Natural killer cell (primary cell): ENCODE measurements around the gene EEF1AKMT1. TPM values are rescaled to one million over a fixed set of nuclear protein-coding genes. Genes with fewer than 3 reads are reported as not detected.
A peak's percentile ranks its signal among the peaks of the same experiment; 100 is the strongest.

Source experiments
- ATAC-seq, 3 donors: fragments of 150-1000 bp in 2 of 3; fragments of 200-7000 bp in 1 of 3; cut with Tn5 transposase; 1 replicate in 1 of 3; 2 replicates in 2 of 3; pipeline ENCODE4 v1.10.0; 2021; ENCODE audit warnings: mild to moderate bottlenecking in 2 of 3, moderate library complexity in 2 of 3
- DNase-seq, 2 donors: peaks; one replicate each; pipeline versions ENCODE4 v3.0.0 to v3.0.0-alpha.2; 2013 to 2021; ENCODE audit warnings: mixed read lengths in 1 of 2
- H3K27ac ChIP-seq: one replicate; pipeline ENCODE4 v1.5.1; 2013; ENCODE audit warnings: mild to moderate bottlenecking, low read length
- H3K27me3 ChIP-seq: one replicate; pipeline ENCODE4 v1.6.1; 2013; ENCODE audit warnings: low read length; ENCODE audit not compliant: control insufficient read depth, insufficient read depth
- H3K36me3 ChIP-seq: one replicate; pipeline ENCODE4 v1.6.1; 2013; ENCODE audit warnings: low read length; ENCODE audit not compliant: control insufficient read depth, insufficient read depth
- H3K4me1 ChIP-seq: one replicate; pipeline ENCODE4 v1.6.1; 2013; ENCODE audit warnings: low read length; ENCODE audit not compliant: control insufficient read depth, insufficient read depth
- H3K4me3 ChIP-seq: one replicate; pipeline ENCODE4 v1.5.1; 2013; ENCODE audit warnings: low read length
- H3K9me3 ChIP-seq: one replicate; pipeline ENCODE4 v1.6.1; 2013; ENCODE audit warnings: low read length; ENCODE audit not compliant: control insufficient read depth, insufficient read depth
- H3K27ac Mint-ChIP-seq, 2 donors: one replicate each; pipeline ENCODE4 v1.8.0; 2022; ENCODE audit warnings: mild to moderate bottlenecking in 2 of 2, mixed read lengths in 2 of 2, moderate library complexity in 1 of 2
- H3K27me3 Mint-ChIP-seq, 2 donors: one replicate each; pipeline ENCODE4 v1.8.0; 2022; ENCODE audit warnings: low read depth in 2 of 2, mixed read lengths in 2 of 2
- H3K36me3 Mint-ChIP-seq: one replicate; pipeline ENCODE4 v1.8.0; 2022; ENCODE audit warnings: mixed read lengths
- H3K4me1 Mint-ChIP-seq, 2 donors: one replicate each; pipeline ENCODE4 v1.8.0; 2022; ENCODE audit warnings: mixed read lengths in 2 of 2
- H3K4me3 Mint-ChIP-seq: one replicate; pipeline ENCODE4 v1.8.0; 2022; ENCODE audit warnings: mild to moderate bottlenecking, moderate library complexity, mixed read lengths
- H3K9me3 Mint-ChIP-seq, 2 donors: one replicate each; pipeline ENCODE4 v1.8.0; 2022; ENCODE audit warnings: mixed read lengths in 2 of 2
- CTCF ChIP-seq: fragments of 200-600 bp; IDR thresholded peaks from one replicate; pipeline ENCODE4 v1.8.0; 2022; ENCODE audit warnings: antibody characterized with exemption
- WGBS: methylation state at CpG from one replicate; pipeline ENCODE4 v1.1.7; 2013; ENCODE audit warnings: missing lambda C conversion rate; ENCODE audit not compliant: insufficient coverage; 5-methylcytosine and 5-hydroxymethylcytosine counted together
- intact Hi-C: fragments of 100-400 bp; cut with micrococcal nuclease; formaldehyde crosslinking; loops from one replicate; pipeline ENCODE4 v1.14.2; 2022
- total RNA-seq, 4 donors: library from RNA; stranded (reverse); fragments of 120-200 nt in 1 of 4; gene quantifications; one replicate each; pipeline versions ENCODE4 v1.2.3 to v1.2.4, GENCODE V29; 2013 to 2022

Gene EEF1AKMT1
- total RNA-seq, 3 donors from 2014 or later (not counting 1 experiment from before 2014, with no cell fraction given) = 3.8 to 5.1 (median 4.6) TPM

GRCh38 chr13:20708216-20708615, 65.5 kb downstream of the EEF1AKMT1 start:
- H3K27ac ChIP-seq = no peak overlapping the region
- TF ChIP-seq CTCF = no peak
- H3K9me3 Mint-ChIP-seq = no peaks in the 10 kb centered on the region
- no peak overlapping the region for H3K27ac Mint-ChIP-seq
- ATAC-seq (no peak), DNase-seq (no peak)
- intact Hi-C loops = loop anchor here (10.0 kb wide), 1 partner anchor 183 kb away; the partner anchor contains the start of gene CRYL1
- H3K4me3 ChIP-seq = no peak overlapping the region
- H3K27me3 Mint-ChIP-seq = peaks cover 11 to 13% of the 10 kb centered on the region in 2 donors
- H3K4me3 Mint-ChIP-seq = no peak overlapping the region
- no peaks in the 10 kb centered on the region for H3K36me3 ChIP-seq
- no peaks in the 10 kb centered on the region for H3K36me3 Mint-ChIP-seq
- WGBS = 86% methylated on average over 2 of the region's 2 CpGs
- H3K4me1 Mint-ChIP-seq = peaks cover 8 to 16% of the 10 kb centered on the region in 2 donors
- no peaks in the 10 kb centered on the region for H3K9me3 ChIP-seq
- peaks cover 12% of the 10 kb centered on the region for H3K4me1 ChIP-seq
- no peaks in the 10 kb centered on the region for H3K27me3 ChIP-seq

- H3K4me3 Mint-ChIP-seq = no peak overlapping the region
- no peak for ATAC-seq
- TF ChIP-seq CTCF = no peak
- H3K4me1 Mint-ChIP-seq = peaks cover 11 to 17% of the 10 kb centered on the region in 2 donors
- Histone ChIP-seq H3K4me3 (no peak overlapping the region), H3K4me1 (peaks cover 14% of the 10 kb centered on the region), H3K36me3 (no peaks in the 10 kb centered on the region), H3K27me3 (no peaks in the 10 kb centered on the region), H3K27ac (no peak overlapping the region), H3K9me3 (no peaks in the 10 kb centered on the region)
- no peaks in the 10 kb centered on the region for H3K9me3 Mint-ChIP-seq
- no peaks in the 10 kb centered on the region for H3K36me3 Mint-ChIP-seq
- no peak overlapping the region for H3K27ac Mint-ChIP-seq
- intact Hi-C loops = loop anchor here (10.0 kb wide), 1 partner anchor 182 kb away; the partner anchor contains the start of gene CRYL1
- 95% methylated on average over 5 of the region's 5 CpGs for WGBS
- peaks cover 0 to 11% of the 10 kb centered on the region in 2 donors for H3K27me3 Mint-ChIP-seq
- DNase-seq = no peak
Observed at GRCh38 chr13:20706661-20707060, 67.1 kb downstream of the EEF1AKMT1 start.

- ATAC-seq = no peak
- Histone ChIP-seq H3K27ac (no peak overlapping the region), H3K4me1 (peaks cover 14% of the 10 kb centered on the region), H3K36me3 (no peaks in the 10 kb centered on the region), H3K27me3 (peaks cover 3% of the 10 kb centered on the region), H3K9me3 (no peaks in the 10 kb centered on the region), H3K4me3 (no peak overlapping the region)
- Mint-ChIP-seq H3K4me3 (peak overlapping the region; percentile 74), H3K27ac (peak overlapping the region in 1 of 2 donors; percentile 75), H3K9me3 (no peaks in the 10 kb centered on the region), H3K27me3 (peaks cover 15 to 21% of the 10 kb centered on the region in 2 donors), H3K4me1 (peaks cover 11 to 17% of the 10 kb centered on the region in 2 donors), H3K36me3 (no peaks in the 10 kb centered on the region)
- WGBS = 57% methylated on average over 12 of the region's 20 CpGs
- no peak for DNase-seq
- no peak for TF ChIP-seq CTCF
- intact Hi-C loops = loop anchor here (10.0 kb wide), 1 partner anchor 180 kb away; the partner anchor contains the start of gene CRYL1
Observed at GRCh38 chr13:20704459-20705069, 69.2 kb downstream of the EEF1AKMT1 start.
